WTC11 (cell line): ENCODE results near the gene SMC1B. TPM values are rescaled to one million over a fixed set of nuclear protein-coding genes. Genes with fewer than 3 reads are reported as not detected.

Source experiments
- ATAC-seq: fragments of 200-7000 bp; cut with Tn5 transposase; 2 replicates; pipeline ENCODE4 v1.10.0; 2021; ENCODE audit warnings: mild to moderate bottlenecking, moderate library complexity
- CTCF ChIA-PET: fragments of 300-600 bp; sonication (Branson Sonifier 250); formaldehyde crosslinking; loops from one replicate; lab custom pipeline; 2021; ENCODE audit warnings: antibody characterized with exemption; lab: Charles Lee
- POLR2A ChIA-PET: fragments of 350-600 bp; sonication (Branson Sonifier 250); formaldehyde crosslinking; loops from one replicate; lab custom pipeline; 2021; ENCODE audit warnings: antibody characterized with exemption; lab: Charles Lee
- DNase-seq: peaks from one replicate; pipeline ENCODE4 v3.0.0; 2021; ENCODE audit warnings: low spot score
- H3K27ac Mint-ChIP-seq: 2 replicates; pipeline ENCODE4 v1.8.0; 2021; ENCODE audit warnings: mixed read lengths
- H3K27me3 Mint-ChIP-seq: 2 replicates; pipeline ENCODE4 v1.8.0; 2021; ENCODE audit warnings: low read depth, mild to moderate bottlenecking, moderate library complexity, mixed read lengths
- H3K36me3 Mint-ChIP-seq: 2 replicates; pipeline ENCODE4 v1.8.0; 2021; ENCODE audit warnings: mixed read lengths
- H3K4me1 Mint-ChIP-seq: 2 replicates; pipeline ENCODE4 v1.8.0; 2022; ENCODE audit warnings: mixed read lengths
- H3K4me3 Mint-ChIP-seq: 2 replicates; pipeline ENCODE4 v1.8.0; 2021; ENCODE audit warnings: mild to moderate bottlenecking, moderate library complexity, mixed read lengths
- H3K9me3 Mint-ChIP-seq: 2 replicates; pipeline ENCODE4 v1.8.0; 2021; ENCODE audit warnings: mixed read lengths
- ATF1 ChIP-seq: sonication (generic); formaldehyde crosslinking; IDR thresholded peaks from 2 replicates; pipeline ENCODE4 v1.8.1; 2023; ENCODE audit warnings: mild to moderate bottlenecking, moderate library complexity, missing genetic modification reagents
- CREM ChIP-seq: sonication (generic); formaldehyde crosslinking; IDR thresholded peaks from 2 replicates; pipeline ENCODE4 v1.8.1; 2022; ENCODE audit warnings: mild to moderate bottlenecking, missing genetic modification reagents, moderate library complexity
- ELF4 ChIP-seq: sonication (generic); formaldehyde crosslinking; IDR thresholded peaks from 2 replicates; pipeline ENCODE4 v1.8.1; 2022; ENCODE audit warnings: low read depth, mild to moderate bottlenecking, moderate library complexity, missing genetic modification reagents
- ETV6 ChIP-seq: sonication (generic); formaldehyde crosslinking; IDR thresholded peaks from 2 replicates; pipeline ENCODE4 v1.8.1; 2022; ENCODE audit warnings: mild to moderate bottlenecking, missing genetic modification reagents
- FOXJ3 ChIP-seq: sonication (generic); formaldehyde crosslinking; IDR thresholded peaks from 2 replicates; pipeline ENCODE4 v1.9.0; 2021; ENCODE audit warnings: missing genetic modification reagents, mild to moderate bottlenecking, borderline replicate concordance
- GRHL2 ChIP-seq: fragments of 250-450 bp; sonication (Bioruptor Pico); IDR thresholded peaks from 2 replicates; pipeline ENCODE4 v1.8.0; 2022; ENCODE audit warnings: mild to moderate bottlenecking, moderate library complexity; ENCODE audit not compliant: insufficient replicate concordance, severe bottlenecking
- OVOL2 ChIP-seq: fragments of 250-450 bp; sonication (Bioruptor Pico); IDR thresholded peaks from 2 replicates; pipeline ENCODE4 v1.9.0; 2021; ENCODE audit warnings: mild to moderate bottlenecking, borderline replicate concordance
- PRRX2 ChIP-seq: fragments of 250-450 bp; sonication (Bioruptor Pico); IDR thresholded peaks from 2 replicates; pipeline ENCODE4 v1.8.0; 2021; ENCODE audit warnings: mild to moderate bottlenecking
- RELA ChIP-seq: sonication (generic); formaldehyde crosslinking; IDR thresholded peaks from 2 replicates; pipeline ENCODE4 v1.8.1; 2022; ENCODE audit warnings: missing genetic modification reagents, mild to moderate bottlenecking, borderline replicate concordance
- ZNF121 ChIP-seq: sonication (generic); formaldehyde crosslinking; IDR thresholded peaks from 2 replicates; pipeline ENCODE4 v1.8.0; 2023; ENCODE audit warnings: missing genetic modification reagents
- ZNF416 ChIP-seq: fragments of 250-450 bp; sonication (Bioruptor Pico); IDR thresholded peaks from 2 replicates; pipeline ENCODE4 v1.9.0; 2021; ENCODE audit warnings: mild to moderate bottlenecking, inconsistent platforms
- total RNA-seq: library from RNA; stranded (reverse); gene quantifications from 3 replicates; pipeline ENCODE4 v1.2.3, GENCODE V29; 2021
- TF ChIP-seq, protein P1 (sequence below): sonication (generic); formaldehyde crosslinking; IDR thresholded peaks from 2 replicates; pipeline ENCODE4 v1.8.0; 2022; ENCODE audit warnings: mild to moderate bottlenecking, missing genetic modification reagents
- TF ChIP-seq, protein P2 (sequence below): sonication (generic); formaldehyde crosslinking; IDR thresholded peaks from 2 replicates; pipeline ENCODE4 v1.8.1; 2023; ENCODE audit warnings: mild to moderate bottlenecking, moderate library complexity, missing genetic modification reagents
- TF ChIP-seq, protein P3 (sequence below): fragments of 250-450 bp; sonication (Bioruptor Pico); IDR thresholded peaks from 2 replicates; pipeline ENCODE4 v1.9.0; 2021; ENCODE audit warnings: moderate library complexity, mild to moderate bottlenecking, inconsistent platforms, borderline replicate concordance
- TF ChIP-seq, protein P4 (sequence below): fragments of 200-600 bp; IDR thresholded peaks from 2 replicates; pipeline ENCODE4 v1.8.0; 2022; ENCODE audit warnings: antibody characterized with exemption
- TF ChIP-seq, protein P5 (sequence below): fragments of 250-450 bp; sonication (Bioruptor Pico); conservative IDR thresholded peaks from 2 replicates; pipeline ENCODE4 v1.9.0; 2021; ENCODE audit warnings: mild to moderate bottlenecking
- TF ChIP-seq, protein P6 (sequence below): sonication (generic); formaldehyde crosslinking; conservative IDR thresholded peaks from 2 replicates; pipeline ENCODE4 v1.8.1; 2023; ENCODE audit warnings: mild to moderate bottlenecking, low read depth, missing genetic modification reagents, moderate library complexity
- TF ChIP-seq, protein P7 (sequence below): sonication (generic); formaldehyde crosslinking; IDR thresholded peaks from 2 replicates; pipeline ENCODE4 v1.8.1; 2023; ENCODE audit warnings: mild to moderate bottlenecking, missing genetic modification reagents
- TF ChIP-seq, protein P8 (sequence below): sonication (generic); formaldehyde crosslinking; IDR thresholded peaks from 2 replicates; pipeline ENCODE4 v1.8.1; 2023; ENCODE audit warnings: mild to moderate bottlenecking, missing genetic modification reagents, moderate library complexity

SMC1B gene
- total RNA-seq, 1 experiment from 2014 or later: 0.07 TPM

DNA sequence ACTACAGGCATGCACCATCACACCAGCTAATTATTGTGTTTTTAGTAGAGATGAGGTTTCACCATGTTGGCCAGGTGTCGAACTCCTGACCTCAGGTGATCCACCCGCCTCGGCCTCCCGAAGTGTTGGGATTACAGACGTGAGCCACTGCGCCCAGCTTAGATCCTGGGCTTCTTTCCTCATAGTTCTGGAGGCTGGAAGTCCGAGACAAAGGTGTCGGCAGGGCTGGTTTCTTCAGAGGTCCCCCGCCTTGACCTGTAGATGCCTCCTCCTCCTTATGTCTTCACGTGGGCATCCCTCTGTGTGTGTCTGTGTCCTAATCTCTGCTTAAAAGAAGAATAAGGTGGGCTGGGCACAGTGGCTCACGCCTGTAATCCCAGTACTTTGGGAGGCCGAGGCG, 45.1 kb upstream of the SMC1B start:
- H3K27ac Mint-ChIP-seq: no peak overlapping the region
- H3K4me3 Mint-ChIP-seq: no peak overlapping the region

DNA sequence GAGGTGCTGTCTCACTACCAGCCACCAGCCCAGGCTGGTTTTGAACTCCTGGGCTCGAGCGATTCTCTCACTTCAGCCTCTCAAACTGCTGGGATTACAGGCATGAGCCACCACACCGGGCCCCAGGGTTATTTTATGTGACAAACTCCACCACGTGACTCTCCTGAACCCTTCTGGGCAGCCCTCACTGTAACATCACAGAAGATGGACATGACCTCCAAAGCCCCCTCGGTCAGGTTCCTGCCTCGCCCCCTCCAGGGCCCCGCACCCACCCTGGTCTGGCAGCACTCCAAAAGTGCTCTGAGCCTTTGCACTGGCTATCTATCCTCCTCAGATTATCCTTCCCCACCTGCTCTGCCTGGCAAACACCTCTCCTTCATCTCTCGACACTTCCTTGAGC, 43.4 kb upstream of the SMC1B start:
- Mint-ChIP-seq H3K27me3 (no peaks in the 10 kb centered on the region), H3K9me3 (no peaks in the 10 kb centered on the region), H3K27ac (no peak overlapping the region), H3K4me1 (no peaks in the 10 kb centered on the region), H3K4me3 (no peak overlapping the region), H3K36me3 (no peaks in the 10 kb centered on the region)
- ATAC-seq (no peak), DNase-seq (no peak)
- ChIA-PET POLR2A (no interaction called here), CTCF (interaction anchor here (1.3 kb wide), 1 partner anchor 97 kb away, joined by 3 read pairs; no protein-coding TSS in a partner anchor)
- TF ChIP-seq, protein P1, sequence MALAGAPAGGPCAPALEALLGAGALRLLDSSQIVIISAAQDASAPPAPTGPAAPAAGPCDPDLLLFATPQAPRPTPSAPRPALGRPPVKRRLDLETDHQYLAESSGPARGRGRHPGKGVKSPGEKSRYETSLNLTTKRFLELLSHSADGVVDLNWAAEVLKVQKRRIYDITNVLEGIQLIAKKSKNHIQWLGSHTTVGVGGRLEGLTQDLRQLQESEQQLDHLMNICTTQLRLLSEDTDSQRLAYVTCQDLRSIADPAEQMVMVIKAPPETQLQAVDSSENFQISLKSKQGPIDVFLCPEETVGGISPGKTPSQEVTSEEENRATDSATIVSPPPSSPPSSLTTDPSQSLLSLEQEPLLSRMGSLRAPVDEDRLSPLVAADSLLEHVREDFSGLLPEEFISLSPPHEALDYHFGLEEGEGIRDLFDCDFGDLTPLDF: no peak
- TF ChIP-seq CREM (CRISPR knock-in tag) (no peak), ZNF121 (no peak), ELF4 (CRISPR knock-in tag) (no peak), ZNF416 (CRISPR knock-in tag) (no peak), PRRX2 (CRISPR knock-in tag) (no peak), FOXJ3 (CRISPR knock-in tag) (no peak)
- TF ChIP-seq, protein P2, sequence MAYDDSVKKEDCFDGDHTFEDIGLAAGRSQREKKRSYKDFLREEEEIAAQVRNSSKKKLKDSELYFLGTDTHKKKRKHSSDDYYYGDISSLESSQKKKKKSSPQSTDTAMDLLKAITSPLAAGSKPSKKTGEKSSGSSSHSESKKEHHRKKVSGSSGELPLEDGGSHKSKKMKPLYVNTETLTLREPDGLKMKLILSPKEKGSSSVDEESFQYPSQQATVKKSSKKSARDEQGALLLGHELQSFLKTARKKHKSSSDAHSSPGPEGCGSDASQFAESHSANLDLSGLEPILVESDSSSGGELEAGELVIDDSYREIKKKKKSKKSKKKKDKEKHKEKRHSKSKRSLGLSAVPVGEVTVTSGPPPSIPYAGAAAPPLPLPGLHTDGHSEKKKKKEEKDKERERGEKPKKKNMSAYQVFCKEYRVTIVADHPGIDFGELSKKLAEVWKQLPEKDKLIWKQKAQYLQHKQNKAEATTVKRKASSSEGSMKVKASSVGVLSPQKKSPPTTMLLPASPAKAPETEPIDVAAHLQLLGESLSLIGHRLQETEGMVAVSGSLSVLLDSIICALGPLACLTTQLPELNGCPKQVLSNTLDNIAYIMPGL (CRISPR knock-in tag): no peak
- TF ChIP-seq, protein P3, sequence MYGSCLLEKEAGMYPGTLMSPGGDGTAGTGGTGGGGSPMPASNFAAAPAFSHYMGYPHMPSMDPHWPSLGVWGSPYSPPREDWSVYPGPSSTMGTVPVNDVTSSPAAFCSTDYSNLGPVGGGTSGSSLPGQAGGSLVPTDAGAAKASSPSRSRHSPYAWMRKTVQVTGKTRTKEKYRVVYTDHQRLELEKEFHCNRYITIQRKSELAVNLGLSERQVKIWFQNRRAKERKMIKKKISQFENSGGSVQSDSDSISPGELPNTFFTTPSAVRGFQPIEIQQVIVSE (CRISPR knock-in tag): no peak
- TF ChIP-seq, protein P4, sequence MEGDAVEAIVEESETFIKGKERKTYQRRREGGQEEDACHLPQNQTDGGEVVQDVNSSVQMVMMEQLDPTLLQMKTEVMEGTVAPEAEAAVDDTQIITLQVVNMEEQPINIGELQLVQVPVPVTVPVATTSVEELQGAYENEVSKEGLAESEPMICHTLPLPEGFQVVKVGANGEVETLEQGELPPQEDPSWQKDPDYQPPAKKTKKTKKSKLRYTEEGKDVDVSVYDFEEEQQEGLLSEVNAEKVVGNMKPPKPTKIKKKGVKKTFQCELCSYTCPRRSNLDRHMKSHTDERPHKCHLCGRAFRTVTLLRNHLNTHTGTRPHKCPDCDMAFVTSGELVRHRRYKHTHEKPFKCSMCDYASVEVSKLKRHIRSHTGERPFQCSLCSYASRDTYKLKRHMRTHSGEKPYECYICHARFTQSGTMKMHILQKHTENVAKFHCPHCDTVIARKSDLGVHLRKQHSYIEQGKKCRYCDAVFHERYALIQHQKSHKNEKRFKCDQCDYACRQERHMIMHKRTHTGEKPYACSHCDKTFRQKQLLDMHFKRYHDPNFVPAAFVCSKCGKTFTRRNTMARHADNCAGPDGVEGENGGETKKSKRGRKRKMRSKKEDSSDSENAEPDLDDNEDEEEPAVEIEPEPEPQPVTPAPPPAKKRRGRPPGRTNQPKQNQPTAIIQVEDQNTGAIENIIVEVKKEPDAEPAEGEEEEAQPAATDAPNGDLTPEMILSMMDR: no peak
- TF ChIP-seq, protein P5, sequence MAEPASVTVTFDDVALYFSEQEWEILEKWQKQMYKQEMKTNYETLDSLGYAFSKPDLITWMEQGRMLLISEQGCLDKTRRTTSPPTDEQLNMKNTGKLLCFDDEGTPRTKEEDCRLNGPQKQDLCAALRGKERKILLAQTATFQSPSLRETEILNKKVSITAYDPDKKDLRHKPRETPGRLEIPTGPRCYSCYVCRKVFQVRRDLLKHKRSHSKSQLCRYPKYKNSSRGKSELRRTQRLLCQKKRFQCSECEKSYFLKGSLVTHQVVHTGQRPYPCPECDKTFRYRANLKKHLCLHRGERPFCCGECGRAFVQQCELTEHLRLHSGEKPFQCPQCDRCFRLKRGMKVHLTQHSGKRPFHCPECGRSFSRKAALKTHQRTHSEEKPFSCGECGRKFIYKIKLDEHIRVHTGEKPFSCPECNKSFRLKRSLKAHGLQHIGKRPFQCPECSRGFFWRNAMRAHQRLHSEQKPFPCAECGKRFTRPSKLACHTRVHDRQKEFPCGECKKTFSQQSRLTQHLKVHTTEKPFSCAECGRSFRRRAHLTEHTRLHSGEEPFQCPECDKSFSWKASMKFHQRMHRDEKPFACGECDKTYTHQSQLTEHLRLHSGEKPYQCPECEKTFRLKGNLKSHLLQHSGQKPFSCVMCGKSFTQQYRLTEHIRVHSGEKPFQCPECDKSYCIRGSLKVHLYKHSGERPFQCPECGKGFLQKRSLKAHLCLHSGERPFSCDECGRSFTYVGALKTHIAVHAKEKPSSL (CRISPR knock-in tag): no peak

More for the DNA sequence above, 45.1 kb upstream of the SMC1B start:
- ATAC-seq (no peak), DNase-seq (no peak)
- ChIA-PET POLR2A (no interaction called here), CTCF (no interaction called here)
- H3K9me3 Mint-ChIP-seq: peaks cover 4% of the 10 kb centered on the region; the same call in 1 of the 2 replicates
- peaks cover 4% of the 10 kb centered on the region; the same call in 1 of the 2 replicates for H3K36me3 Mint-ChIP-seq
- H3K4me1 Mint-ChIP-seq: 0 out of 2 replicates have a peak, but pooled peaks cover 2% of the 10 kb centered on the region
- TF ChIP-seq ATF1 (CRISPR knock-in tag): no peak
- TF ChIP-seq RELA: no peak
- TF ChIP-seq, protein P1: no peak
- TF ChIP-seq, protein P6, sequence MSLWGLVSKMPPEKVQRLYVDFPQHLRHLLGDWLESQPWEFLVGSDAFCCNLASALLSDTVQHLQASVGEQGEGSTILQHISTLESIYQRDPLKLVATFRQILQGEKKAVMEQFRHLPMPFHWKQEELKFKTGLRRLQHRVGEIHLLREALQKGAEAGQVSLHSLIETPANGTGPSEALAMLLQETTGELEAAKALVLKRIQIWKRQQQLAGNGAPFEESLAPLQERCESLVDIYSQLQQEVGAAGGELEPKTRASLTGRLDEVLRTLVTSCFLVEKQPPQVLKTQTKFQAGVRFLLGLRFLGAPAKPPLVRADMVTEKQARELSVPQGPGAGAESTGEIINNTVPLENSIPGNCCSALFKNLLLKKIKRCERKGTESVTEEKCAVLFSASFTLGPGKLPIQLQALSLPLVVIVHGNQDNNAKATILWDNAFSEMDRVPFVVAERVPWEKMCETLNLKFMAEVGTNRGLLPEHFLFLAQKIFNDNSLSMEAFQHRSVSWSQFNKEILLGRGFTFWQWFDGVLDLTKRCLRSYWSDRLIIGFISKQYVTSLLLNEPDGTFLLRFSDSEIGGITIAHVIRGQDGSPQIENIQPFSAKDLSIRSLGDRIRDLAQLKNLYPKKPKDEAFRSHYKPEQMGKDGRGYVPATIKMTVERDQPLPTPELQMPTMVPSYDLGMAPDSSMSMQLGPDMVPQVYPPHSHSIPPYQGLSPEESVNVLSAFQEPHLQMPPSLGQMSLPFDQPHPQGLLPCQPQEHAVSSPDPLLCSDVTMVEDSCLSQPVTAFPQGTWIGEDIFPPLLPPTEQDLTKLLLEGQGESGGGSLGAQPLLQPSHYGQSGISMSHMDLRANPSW: no peak
- TF ChIP-seq ETV6 (CRISPR knock-in tag): no peak
- TF ChIP-seq OVOL2 (CRISPR knock-in tag): no peak
- TF ChIP-seq ZNF416 (CRISPR knock-in tag): no peak
- TF ChIP-seq, protein P7, sequence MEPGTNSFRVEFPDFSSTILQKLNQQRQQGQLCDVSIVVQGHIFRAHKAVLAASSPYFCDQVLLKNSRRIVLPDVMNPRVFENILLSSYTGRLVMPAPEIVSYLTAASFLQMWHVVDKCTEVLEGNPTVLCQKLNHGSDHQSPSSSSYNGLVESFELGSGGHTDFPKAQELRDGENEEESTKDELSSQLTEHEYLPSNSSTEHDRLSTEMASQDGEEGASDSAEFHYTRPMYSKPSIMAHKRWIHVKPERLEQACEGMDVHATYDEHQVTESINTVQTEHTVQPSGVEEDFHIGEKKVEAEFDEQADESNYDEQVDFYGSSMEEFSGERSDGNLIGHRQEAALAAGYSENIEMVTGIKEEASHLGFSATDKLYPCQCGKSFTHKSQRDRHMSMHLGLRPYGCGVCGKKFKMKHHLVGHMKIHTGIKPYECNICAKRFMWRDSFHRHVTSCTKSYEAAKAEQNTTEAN (CRISPR knock-in tag): no peak
- TF ChIP-seq, protein P3 (CRISPR knock-in tag): no peak
- TF ChIP-seq, protein P8, sequence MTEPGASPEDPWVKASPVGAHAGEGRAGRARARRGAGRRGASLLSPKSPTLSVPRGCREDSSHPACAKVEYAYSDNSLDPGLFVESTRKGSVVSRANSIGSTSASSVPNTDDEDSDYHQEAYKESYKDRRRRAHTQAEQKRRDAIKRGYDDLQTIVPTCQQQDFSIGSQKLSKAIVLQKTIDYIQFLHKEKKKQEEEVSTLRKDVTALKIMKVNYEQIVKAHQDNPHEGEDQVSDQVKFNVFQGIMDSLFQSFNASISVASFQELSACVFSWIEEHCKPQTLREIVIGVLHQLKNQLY (CRISPR knock-in tag): no peak
- TF ChIP-seq GRHL2: no peak
- no peaks in the 10 kb centered on the region for H3K27me3 Mint-ChIP-seq
